Measurements from ENCODE around the gene TCF19. TPM values are rescaled to one million over a fixed set of nuclear protein-coding genes. Genes with fewer than 3 reads are reported as not detected.

The TCF19 gene
- total and polyA plus RNA-seq, 8 donors: 5.0 to 16.1 (median 7.4) TPM

- peak in 1 of 2 donors; percentile 90 for DNase-seq
- TF ChIP-seq CTCF (IDR thresholded peaks at IDR 0.05) (no peak), POLR2AphosphoS5 (IDR thresholded peaks at IDR 0.05) (peak in 2 of 3 donors; percentile 41 to 63)
- intact Hi-C loops (cut with DNase I; ENCODE audit: low total_unique reads): no loop called here
- no peak overlapping the region for H3K4me3 ChIP-seq
- H3K27me3 ChIP-seq: no peaks in the 10 kb centered on the region
- H3K27ac ChIP-seq: peak overlapping the region; percentile 71 to 84 (median 82)
- no peaks in the 10 kb centered on the region for H3K9me3 ChIP-seq
- peaks cover 0 to 54% (median 28%) of the 10 kb centered on the region in 4 donors for H3K36me3 ChIP-seq
- H3K4me1 ChIP-seq: peaks cover 9 to 30% (median 23%) of the 10 kb centered on the region in 4 donors
- 35 to 66% (median 56%) methylated on average over 18 of the region's 18 CpGs for WGBS, 5 donors
Measured at GRCh38 chr6:31144296-31144969, 14.0 kb upstream of the TCF19 start.

- Histone ChIP-seq H3K36me3 (peaks cover under 1 to 59% (median 34%) of the 10 kb centered on the region in 4 donors), H3K9me3 (no peaks in the 10 kb centered on the region), H3K4me1 (peaks cover 9 to 30% (median 23%) of the 10 kb centered on the region in 4 donors), H3K27ac (peak overlapping the region; percentile 71 to 84 (median 82)), H3K4me3 (no peak overlapping the region), H3K27me3 (no peaks in the 10 kb centered on the region)
- intact Hi-C loops (cut with DNase I; ENCODE audit: low total_unique reads): no loop called here
- WGBS, 5 donors: 39 to 70% (median 51%) methylated on average over 11 of the region's 11 CpGs; no CpG with 5 or more reads in 1 of the 5 donors
- no peak for TF ChIP-seq POLR2AphosphoS5 (IDR thresholded peaks at IDR 0.05)
- peak in 1 of 7 experiments; percentile 7 for TF ChIP-seq CTCF (IDR thresholded peaks at IDR 0.05)
- no peak for TF ChIP-seq POLR2A (IDR thresholded peaks at IDR 0.05)
- DNase-seq: no peak
Measured at GRCh38 chr6:31144970-31145340, 13.4 kb upstream of the TCF19 start.

GRCh38 chr6:31145386-31145785 is 13.0 kb upstream of the TCF19 start:
- TF ChIP-seq CTCF (IDR thresholded peaks at IDR 0.05): no peak
- H3K4me1 ChIP-seq: peaks cover 9 to 30% (median 23%) of the 10 kb centered on the region in 4 donors
- H3K27ac ChIP-seq: peak overlapping the region; percentile 71 to 84 (median 82)
- DNase-seq: no peak
- 89 to 96% (median 90%) methylated on average over 8 to 10 of the region's 10 CpGs for WGBS, 5 donors
- peaks cover 5 to 64% (median 38%) of the 10 kb centered on the region in 4 donors for H3K36me3 ChIP-seq
- no peak overlapping the region for H3K4me3 ChIP-seq
- intact Hi-C loops (cut with DNase I; ENCODE audit: low total_unique reads): no loop called here
- H3K27me3 ChIP-seq: no peaks in the 10 kb centered on the region
- H3K9me3 ChIP-seq: no peaks in the 10 kb centered on the region

- intact Hi-C loops (cut with DNase I; ENCODE audit: low total_unique reads): no loop called here
- WGBS, 5 donors: 42 to 78% (median 57%) methylated on average over 5 to 6 of the region's 6 CpGs
- peaks cover 10 to 63% (median 53%) of the 10 kb centered on the region in 4 donors for H3K36me3 ChIP-seq
- H3K4me1 ChIP-seq: peaks cover 0 to 16% (median 4%) of the 10 kb centered on the region in 4 donors
- H3K27me3 ChIP-seq: no peaks in the 10 kb centered on the region
- no peak overlapping the region for H3K4me3 ChIP-seq
- no peaks in the 10 kb centered on the region for H3K9me3 ChIP-seq
- DNase-seq: peak in 1 of 2 donors; percentile 57
- peak in 2 of 3 donors; percentile 32 to 38 for TF ChIP-seq POLR2AphosphoS5 (IDR thresholded peaks at IDR 0.05)
- no peak for TF ChIP-seq CTCF (IDR thresholded peaks at IDR 0.05)
- TF ChIP-seq POLR2A (IDR thresholded peaks at IDR 0.05): no peak
- no peak for TF ChIP-seq EP300 (IDR thresholded peaks at IDR 0.05)
- H3K27ac ChIP-seq: peak overlapping the region in 1 of 5 donors; percentile 20
Measured at GRCh38 chr6:31149827-31150447, 8.5 kb upstream of the TCF19 start.

Measured in stomach (tissue), 9 donors.